HepG2 (cell line): ENCODE results near the gene QPCT. TPM values are rescaled to one million over a fixed set of nuclear protein-coding genes. Genes with fewer than 3 reads are reported as not detected.

ENCODE experiments used
- ARID2 ChIP-seq: sonication (generic); formaldehyde crosslinking; IDR thresholded peaks from 2 replicates; pipeline ENCODE4 v1.8.1; 2022; ENCODE audit warnings: mild to moderate bottlenecking, missing genetic modification reagents, borderline replicate concordance
- ATAD3A ChIP-seq: sonication (generic); formaldehyde crosslinking; IDR thresholded peaks from 2 replicates; pipeline ENCODE4 v1.4.0; 2020; ENCODE audit warnings: missing genetic modification reagents
- BRD4 ChIP-seq: sonication (generic); formaldehyde crosslinking; IDR thresholded peaks from 2 replicates; pipeline ENCODE4 v1.4.0; 2020; ENCODE audit warnings: missing genetic modification reagents
- CC2D1A ChIP-seq: sonication (generic); formaldehyde crosslinking; IDR thresholded peaks from 2 replicates; pipeline ENCODE4 v1.8.1; 2023; ENCODE audit warnings: mild to moderate bottlenecking, missing genetic modification reagents
- FOSL2 ChIP-seq: sonication (generic); formaldehyde crosslinking; IDR thresholded peaks from 2 replicates; pipeline ENCODE4 v1.4.0; 2020; ENCODE audit warnings: missing genetic modification reagents
- HNRNPLL ChIP-seq: fragments of 200-400 bp; formaldehyde crosslinking; IDR thresholded peaks from 2 replicates; pipeline ENCODE4 v1.6.1; 2017; ENCODE audit warnings: mild to moderate bottlenecking, low read depth, low read length; ENCODE audit not compliant: poor library complexity, severe bottlenecking
- KLF11 ChIP-seq: IDR thresholded peaks from 2 replicates; pipeline ENCODE4 v1.6.1; 2016; ENCODE audit warnings: missing compliant biosample characterization
- MTF1 ChIP-seq: sonication (generic); formaldehyde crosslinking; IDR thresholded peaks from 2 replicates; pipeline ENCODE4 v1.5.0; 2020; ENCODE audit warnings: missing genetic modification reagents
- NCOA5 ChIP-seq: sonication (generic); formaldehyde crosslinking; IDR thresholded peaks from 2 replicates; pipeline ENCODE4 v1.4.0; 2020; ENCODE audit warnings: missing genetic modification reagents
- PAX8 ChIP-seq: sonication (generic); formaldehyde crosslinking; IDR thresholded peaks from 2 replicates; pipeline ENCODE4 v1.8.0; 2022; ENCODE audit warnings: mild to moderate bottlenecking, missing genetic modification reagents, borderline replicate concordance
- PHB2 ChIP-seq: fragments of 450-650 bp; IDR thresholded peaks from 2 replicates; pipeline ENCODE4 v1.6.1; 2018; ENCODE audit not compliant: partially characterized antibody
- RARG ChIP-seq: sonication (generic); formaldehyde crosslinking; IDR thresholded peaks from 2 replicates; pipeline ENCODE4 v1.4.0; 2020; ENCODE audit warnings: low read depth, mild to moderate bottlenecking, missing genetic modification reagents
- SIX4 ChIP-seq: sonication (generic); formaldehyde crosslinking; IDR thresholded peaks from 2 replicates; pipeline ENCODE4 v1.4.0; 2020; ENCODE audit warnings: missing genetic modification reagents
- SMARCC2 ChIP-seq: fragments of 450-650 bp; IDR thresholded peaks from 2 replicates; pipeline ENCODE4 v1.6.1; 2017; ENCODE audit warnings: antibody characterized with exemption, mild to moderate bottlenecking
- ZBTB7B ChIP-seq: sonication (generic); formaldehyde crosslinking; IDR thresholded peaks from 2 replicates; pipeline ENCODE4 v1.4.0; 2020; ENCODE audit warnings: missing genetic modification reagents
- ZNF337 ChIP-seq: sonication (generic); formaldehyde crosslinking; IDR thresholded peaks from 2 replicates; pipeline ENCODE4 v1.5.1; 2020; ENCODE audit warnings: missing genetic modification reagents, low read depth, mild to moderate bottlenecking, borderline replicate concordance
- ZNF362 ChIP-seq: sonication (generic); formaldehyde crosslinking; IDR thresholded peaks from 2 replicates; pipeline ENCODE4 v1.4.0; 2020; ENCODE audit warnings: missing genetic modification reagents, mild to moderate bottlenecking, borderline replicate concordance
- polyA plus RNA-seq, 8 experiments: library from polyadenylated mRNA; depleted of rRNA in 3 of 8; stranded (reverse) in 7 of 8; unstranded in 1 of 8; fragments of >200 nt; fragmentation: Illumina TruSeq in 4 of 8; extraction: Trizol in 4 of 8; gene quantifications; 2 replicates each; pipeline versions ENCODE4 v1.2.1 to v1.2.3, GENCODE V29; 2011 to 2016; ENCODE audit warnings: low read depth in 4 of 8, missing spikeins in 1 of 8, mixed read lengths in 1 of 8; ENCODE audit not compliant: insufficient read depth in 1 of 8
- total RNA-seq, 5 experiments: library from RNA; depleted of rRNA; stranded (reverse); fragments of >200 nt; fragmentation: Illumina TruSeq; extraction: Trizol; gene quantifications; 2 replicates each; pipeline ENCODE4 v1.2.3, GENCODE V29; 2016; ENCODE audit warnings: low read depth in 1 of 5
- TF ChIP-seq, protein P1 (sequence below): IDR thresholded peaks from 2 replicates; pipeline ENCODE4 v1.6.1; 2016; ENCODE audit warnings: low read depth, control low read depth
- TF ChIP-seq, protein P2 (sequence below): sonication (generic); formaldehyde crosslinking; conservative IDR thresholded peaks from 2 replicates; pipeline ENCODE4 v1.4.0; 2020; ENCODE audit warnings: missing genetic modification reagents
- TF ChIP-seq, protein P3 (sequence below): sonication (generic); formaldehyde crosslinking; IDR thresholded peaks from 2 replicates; pipeline ENCODE4 v1.8.0; 2022; ENCODE audit warnings: missing genetic modification reagents, mild to moderate bottlenecking, borderline replicate concordance
- TF ChIP-seq, protein P4 (sequence below): sonication (generic); formaldehyde crosslinking; conservative IDR thresholded peaks from 2 replicates; pipeline ENCODE4 v1.5.0; 2020; ENCODE audit warnings: missing genetic modification reagents

The QPCT gene
- total and polyA plus RNA-seq, 2 of the 13 experiments (the other 11 are each of a cell fraction or from before 2014, with no cell fraction given), result 0.77 to 1.2 TPM

GRCh38 chr2:37343537-37344434 is 644 bp upstream of the QPCT start (continued):
- TF ChIP-seq ZNF362 (CRISPR knock-in tag), result no peak
- TF ChIP-seq CC2D1A (CRISPR knock-in tag), result no peak
- TF ChIP-seq ARID2, result no peak
- TF ChIP-seq BRD4, result no peak
- TF ChIP-seq RARG (CRISPR knock-in tag), result no peak
- no peak for TF ChIP-seq ATAD3A (CRISPR knock-in tag)
- TF ChIP-seq SMARCC2, result no peak
- no peak for TF ChIP-seq HNRNPLL
- no peak for TF ChIP-seq PHB2
- no peak for TF ChIP-seq NCOA5 (CRISPR knock-in tag)
- no peak for TF ChIP-seq SIX4 (CRISPR knock-in tag)
- no peak for TF ChIP-seq PAX8 (CRISPR knock-in tag)
- TF ChIP-seq, protein P1, sequence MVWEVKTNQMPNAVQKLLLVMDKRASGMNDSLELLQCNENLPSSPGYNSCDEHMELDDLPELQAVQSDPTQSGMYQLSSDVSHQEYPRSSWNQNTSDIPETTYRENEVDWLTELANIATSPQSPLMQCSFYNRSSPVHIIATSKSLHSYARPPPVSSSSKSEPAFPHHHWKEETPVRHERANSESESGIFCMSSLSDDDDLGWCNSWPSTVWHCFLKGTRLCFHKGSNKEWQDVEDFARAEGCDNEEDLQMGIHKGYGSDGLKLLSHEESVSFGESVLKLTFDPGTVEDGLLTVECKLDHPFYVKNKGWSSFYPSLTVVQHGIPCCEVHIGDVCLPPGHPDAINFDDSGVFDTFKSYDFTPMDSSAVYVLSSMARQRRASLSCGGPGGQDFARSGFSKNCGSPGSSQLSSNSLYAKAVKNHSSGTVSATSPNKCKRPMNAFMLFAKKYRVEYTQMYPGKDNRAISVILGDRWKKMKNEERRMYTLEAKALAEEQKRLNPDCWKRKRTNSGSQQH (CRISPR knock-in tag), result no peak
- TF ChIP-seq, protein P2, sequence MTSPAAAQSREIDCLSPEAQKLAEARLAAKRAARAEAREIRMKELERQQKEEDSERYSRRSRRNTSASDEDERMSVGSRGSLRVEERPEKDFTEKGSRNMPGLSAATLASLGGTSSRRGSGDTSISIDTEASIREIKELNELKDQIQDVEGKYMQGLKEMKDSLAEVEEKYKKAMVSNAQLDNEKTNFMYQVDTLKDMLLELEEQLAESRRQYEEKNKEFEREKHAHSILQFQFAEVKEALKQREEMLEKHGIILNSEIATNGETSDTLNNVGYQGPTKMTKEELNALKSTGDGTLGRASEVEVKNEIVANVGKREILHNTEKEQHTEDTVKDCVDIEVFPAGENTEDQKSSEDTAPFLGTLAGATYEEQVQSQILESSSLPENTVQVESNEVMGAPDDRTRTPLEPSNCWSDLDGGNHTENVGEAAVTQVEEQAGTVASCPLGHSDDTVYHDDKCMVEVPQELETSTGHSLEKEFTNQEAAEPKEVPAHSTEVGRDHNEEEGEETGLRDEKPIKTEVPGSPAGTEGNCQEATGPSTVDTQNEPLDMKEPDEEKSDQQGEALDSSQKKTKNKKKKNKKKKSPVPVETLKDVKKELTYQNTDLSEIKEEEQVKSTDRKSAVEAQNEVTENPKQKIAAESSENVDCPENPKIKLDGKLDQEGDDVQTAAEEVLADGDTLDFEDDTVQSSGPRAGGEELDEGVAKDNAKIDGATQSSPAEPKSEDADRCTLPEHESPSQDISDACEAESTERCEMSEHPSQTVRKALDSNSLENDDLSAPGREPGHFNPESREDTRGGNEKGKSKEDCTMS, result no peak
- TF ChIP-seq KLF11 (CRISPR knock-in tag), result no peak
- no peak for TF ChIP-seq ZNF337 (CRISPR knock-in tag)
- TF ChIP-seq, protein P3, sequence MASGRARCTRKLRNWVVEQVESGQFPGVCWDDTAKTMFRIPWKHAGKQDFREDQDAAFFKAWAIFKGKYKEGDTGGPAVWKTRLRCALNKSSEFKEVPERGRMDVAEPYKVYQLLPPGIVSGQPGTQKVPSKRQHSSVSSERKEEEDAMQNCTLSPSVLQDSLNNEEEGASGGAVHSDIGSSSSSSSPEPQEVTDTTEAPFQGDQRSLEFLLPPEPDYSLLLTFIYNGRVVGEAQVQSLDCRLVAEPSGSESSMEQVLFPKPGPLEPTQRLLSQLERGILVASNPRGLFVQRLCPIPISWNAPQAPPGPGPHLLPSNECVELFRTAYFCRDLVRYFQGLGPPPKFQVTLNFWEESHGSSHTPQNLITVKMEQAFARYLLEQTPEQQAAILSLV (CRISPR knock-in tag), result no peak
- no peak for TF ChIP-seq ZBTB7B (CRISPR knock-in tag)
- TF ChIP-seq, protein P4, sequence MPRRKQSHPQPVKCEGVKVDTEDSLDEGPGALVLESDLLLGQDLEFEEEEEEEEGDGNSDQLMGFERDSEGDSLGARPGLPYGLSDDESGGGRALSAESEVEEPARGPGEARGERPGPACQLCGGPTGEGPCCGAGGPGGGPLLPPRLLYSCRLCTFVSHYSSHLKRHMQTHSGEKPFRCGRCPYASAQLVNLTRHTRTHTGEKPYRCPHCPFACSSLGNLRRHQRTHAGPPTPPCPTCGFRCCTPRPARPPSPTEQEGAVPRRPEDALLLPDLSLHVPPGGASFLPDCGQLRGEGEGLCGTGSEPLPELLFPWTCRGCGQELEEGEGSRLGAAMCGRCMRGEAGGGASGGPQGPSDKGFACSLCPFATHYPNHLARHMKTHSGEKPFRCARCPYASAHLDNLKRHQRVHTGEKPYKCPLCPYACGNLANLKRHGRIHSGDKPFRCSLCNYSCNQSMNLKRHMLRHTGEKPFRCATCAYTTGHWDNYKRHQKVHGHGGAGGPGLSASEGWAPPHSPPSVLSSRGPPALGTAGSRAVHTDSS (CRISPR knock-in tag), result no peak
- TF ChIP-seq MTF1 (CRISPR knock-in tag), result no peak
- TF ChIP-seq FOSL2, result peak; percentile 57
